Keratinocyte (primary cell): ENCODE data around the gene BRIP1. TPM values are rescaled to one million over a fixed set of nuclear protein-coding genes. Genes with fewer than 3 reads are reported as not detected.

ENCODE experiments used
- DNase-seq: peaks from one replicate; pipeline ENCODE4 v3.0.0-alpha.2; 2011; ENCODE audit warnings: low read depth, missing footprints, low spot score
- FAIRE-seq: peaks from 2 replicates; lab custom pipeline; 2011; peaks lifted over from hg19 to GRCh38; lab: Jason Lieb, UNC
- H2AFZ ChIP-seq: 2 replicates; pipeline ENCODE4 v1.6.0; 2012; ENCODE audit warnings: low read length, control low read depth, inconsistent platforms; ENCODE audit not compliant: control insufficient read depth
- H3K27ac ChIP-seq: 2 replicates; pipeline ENCODE4 v1.5.1; 2011; ENCODE audit warnings: low read length; ENCODE audit not compliant: control insufficient read depth, insufficient read depth
- H3K27me3 ChIP-seq: 3 replicates; pipeline ENCODE4 v1.6.0; 2011; ENCODE audit warnings: low read length; ENCODE audit not compliant: control insufficient read depth, insufficient read depth; ENCODE audit errors: extremely low read depth
- H3K36me3 ChIP-seq, 2 experiments: 2 replicates in 1 of 2; 3 replicates in 1 of 2; pipeline ENCODE4 v1.5.1; 2011; ENCODE audit warnings: low read length in 2 of 2, mild to moderate bottlenecking in 1 of 2; ENCODE audit not compliant: control insufficient read depth in 2 of 2, insufficient read depth in 2 of 2; ENCODE audit errors: extremely low read depth in 1 of 2
- H3K4me1 ChIP-seq: 3 replicates; pipeline ENCODE4 v1.5.1; 2011; ENCODE audit warnings: low read length; ENCODE audit not compliant: control insufficient read depth, insufficient read depth; ENCODE audit errors: extremely low read depth
- H3K4me2 ChIP-seq: 3 replicates; pipeline ENCODE4 v1.6.0; 2011; ENCODE audit warnings: low read depth, low read length; ENCODE audit not compliant: control insufficient read depth, insufficient read depth; ENCODE audit errors: extremely low read depth
- H3K4me3 ChIP-seq, 3 experiments: fragments of 200-600 bp in 1 of 3; sonication (generic) in 1 of 3; 2 replicates in 2 of 3; 3 replicates in 1 of 3; pipeline ENCODE4 v1.5.1; 2011 to 2016; ENCODE audit warnings: low read length in 3 of 3, mild to moderate bottlenecking in 3 of 3, control low read depth in 2 of 3, inconsistent platforms in 1 of 3, low read depth in 1 of 3, mixed read lengths in 1 of 3, mixed run types in 1 of 3, moderate library complexity in 1 of 3; ENCODE audit not compliant: control insufficient read depth in 2 of 3, insufficient read depth in 2 of 3; ENCODE audit errors: extremely low read depth in 1 of 3
- H3K79me2 ChIP-seq: 2 replicates; pipeline ENCODE4 v1.6.0; 2012; ENCODE audit warnings: low read length; ENCODE audit not compliant: control insufficient read depth, insufficient read depth
- H3K9ac ChIP-seq: 3 replicates; pipeline ENCODE4 v1.6.0; 2011; ENCODE audit warnings: low read length; ENCODE audit not compliant: control insufficient read depth, insufficient read depth; ENCODE audit errors: extremely low read depth
- H3K9me1 ChIP-seq: 3 replicates; pipeline ENCODE4 v1.6.0; 2011; ENCODE audit warnings: low read length; ENCODE audit not compliant: control insufficient read depth, insufficient read depth; ENCODE audit errors: extremely low read depth
- H3K9me3 ChIP-seq: 2 replicates; pipeline ENCODE4 v1.5.1; 2012; ENCODE audit warnings: low read depth, low read length; ENCODE audit not compliant: control insufficient read depth
- H4K20me1 ChIP-seq: 3 replicates; pipeline ENCODE4 v1.6.0; 2011; ENCODE audit warnings: low read length; ENCODE audit not compliant: control insufficient read depth, insufficient read depth; ENCODE audit errors: extremely low read depth
- CTCF ChIP-seq, 3 experiments: IDR thresholded peaks in 1 of 3; conservative IDR thresholded peaks in 1 of 3; optimal IDR thresholded peaks in 1 of 3; 2 replicates in 2 of 3; 3 replicates in 1 of 3; pipeline versions ENCODE3 to v1.5.1; 2011; ENCODE audit warnings: low read length in 3 of 3, mild to moderate bottlenecking in 3 of 3, moderate library complexity in 2 of 3, control low read depth in 1 of 3, inconsistent platforms in 1 of 3; ENCODE audit not compliant: insufficient read depth in 2 of 3; ENCODE audit errors: extremely low read depth in 1 of 3
- EZH2 ChIP-seq: IDR thresholded peaks from one replicate; pipeline ENCODE4 v1.6.1; 2012; ENCODE audit warnings: inconsistent platforms, mild to moderate bottlenecking, low read length, moderate library complexity
- dilution Hi-C: fragments of 300-500 bp; cut with MboI; formaldehyde crosslinking; loops from one replicate; pipeline ENCODE4 v1.7.0; 2020; ENCODE audit warnings: low sequenced_read_pairs; ENCODE audit not compliant: extremely low pct_ligation_motif_present
- polyA plus RNA-seq, 5 experiments: library from polyadenylated mRNA; depleted of rRNA in 3 of 5; stranded (reverse) in 3 of 5; stranded (forward) in 1 of 5; unstranded in 1 of 5; fragments of >200 nt; gene quantifications; 1 replicate in 1 of 5; 2 replicates in 3 of 5; 3 replicates in 1 of 5; pipeline versions ENCODE4 v1.2.1 to v1.2.3, GENCODE V29; 2011 to 2012; ENCODE audit warnings: missing spikeins in 2 of 5, low read depth in 1 of 5, low replicate concordance in 1 of 5

Gene BRIP1
- polyA plus RNA-seq, 1 donor (not counting 4 experiments of a cell fraction or from before 2014, with no cell fraction given): 4.0 TPM

- Histone ChIP-seq H3K27me3 (no peaks in the 10 kb centered on the region), H3K4me2 (no peak overlapping the region), H3K79me2 (no peaks in the 10 kb centered on the region), H3K27ac (no peak overlapping the region), H3K9me3 (no peaks in the 10 kb centered on the region), H3K36me3 (peaks cover 0 to 4% of the 10 kb centered on the region in 2 experiments), H3K4me3 (no peak overlapping the region), H4K20me1 (no peaks in the 10 kb centered on the region), H2AFZ (no peak overlapping the region), H3K9ac (no peak overlapping the region), H3K4me1 (no peaks in the 10 kb centered on the region), H3K9me1 (no peaks in the 10 kb centered on the region)
- FAIRE-seq (no peak), DNase-seq (no peak)
- TF ChIP-seq CTCF (optimal IDR thresholded peaks at IDR 0.05 in 1 of 3, IDR thresholded peaks at IDR 0.05 in 1 of 3, conservative IDR thresholded peaks at IDR 0.05 in 1 of 3; ENCODE audit: extremely low read depth in 1 of 3, insufficient read depth in 2 of 3, low read length in 3 of 3) (no peak), EZH2 (no peak)
- dilution Hi-C loops: no loop called here
These were observed 24.0 kb downstream of the BRIP1 start for GRCh38 chr17:61839300-61839786.

GRCh38 chr17:61837175-61838051 is 25.9 kb downstream of the BRIP1 start:
- DNase-seq (peak; percentile 2), FAIRE-seq (no peak)
- dilution Hi-C loops: no loop called here
- Histone ChIP-seq H3K27ac (no peak overlapping the region), H3K4me2 (no peak overlapping the region), H3K79me2 (no peaks in the 10 kb centered on the region), H4K20me1 (no peaks in the 10 kb centered on the region), H3K9me1 (no peaks in the 10 kb centered on the region), H3K9ac (no peak overlapping the region), H3K4me3 (no peak overlapping the region), H3K9me3 (no peaks in the 10 kb centered on the region), H3K4me1 (peaks cover 7% of the 10 kb centered on the region), H3K27me3 (no peaks in the 10 kb centered on the region), H3K36me3 (peaks cover 0 to 4% of the 10 kb centered on the region in 2 experiments), H2AFZ (no peak overlapping the region)
- TF ChIP-seq CTCF (optimal IDR thresholded peaks at IDR 0.05 in 1 of 3, IDR thresholded peaks at IDR 0.05 in 1 of 3, conservative IDR thresholded peaks at IDR 0.05 in 1 of 3; ENCODE audit: extremely low read depth in 1 of 3, insufficient read depth in 2 of 3, low read length in 3 of 3) (peak; percentile 59 to 81 (median 63)), EZH2 (no peak)
